ENCODE measurements around the gene MED12.
"Not testable (repeated sequence)": the region's sequence is repeated elsewhere in the genome, so short reads cannot be mapped to it uniquely, and the experiment has no call there.

Gene MED12

GRCh38 chrX:71166461-71166860 is 48.1 kb downstream of the MED12 start:
- no peak for DNase-seq

- no peak for DNase-seq
Measured at GRCh38 chrX:71167031-71167781, 48.8 kb downstream of the MED12 start.

- DNase-seq: no peak
Measured at GRCh38 chrX:71168134-71168533, 49.7 kb downstream of the MED12 start.

- no peak for DNase-seq
Measured at GRCh38 chrX:71169586-71169985, 51.2 kb downstream of the MED12 start.

- no peak for DNase-seq
Measured at GRCh38 chrX:71170660-71171059, 52.3 kb downstream of the MED12 start.

GRCh38 chrX:71171110-71171801 is 52.9 kb downstream of the MED12 start:
- no peak for DNase-seq

GRCh38 chrX:71173440-71173839 is 55.0 kb downstream of the MED12 start:
- no peak for DNase-seq

GRCh38 chrX:71174795-71175194 is 56.4 kb downstream of the MED12 start:
- no peak for DNase-seq

GRCh38 chrX:71175531-71175930 is 57.1 kb downstream of the MED12 start:
- DNase-seq: no peak

- no peak for DNase-seq
Measured at GRCh38 chrX:71177327-71177726, 58.9 kb downstream of the MED12 start.

- DNase-seq: peak; percentile 46
Measured at GRCh38 chrX:71178908-71179307, 60.5 kb downstream of the MED12 start.

GRCh38 chrX:71180579-71181265 is 62.3 kb downstream of the MED12 start:
- DNase-seq: not testable (repeated sequence)

GRCh38 chrX:71181558-71181909 is 63.1 kb downstream of the MED12 start:
- DNase-seq: no peak

- DNase-seq: peak; percentile 94
Measured at GRCh38 chrX:71181910-71182799, 63.8 kb downstream of the MED12 start.

GRCh38 chrX:71182871-71183270 is 64.5 kb downstream of the MED12 start:
- no peak for DNase-seq

- DNase-seq: no peak
Measured at GRCh38 chrX:71183341-71183740, 64.9 kb downstream of the MED12 start.

- no peak for DNase-seq
Measured at GRCh38 chrX:71184092-71184491, 65.7 kb downstream of the MED12 start.

- DNase-seq: peak; percentile 44
Measured at GRCh38 chrX:71184803-71185495, 66.6 kb downstream of the MED12 start.

- no peak for DNase-seq
Measured at GRCh38 chrX:71191248-71191647, 72.9 kb downstream of the MED12 start.
